Activated naive CD4-positive, alpha-beta T cell treated with anti-CD3 and anti-CD28 coated beads for 36 hours (primary cell): Measurements from ENCODE around the gene PI3. TPM values are rescaled to one million over a fixed set of nuclear protein-coding genes. Genes with fewer than 3 reads are reported as not detected.
A peak's percentile ranks its signal among the peaks of the same experiment; 100 is the strongest.
"Not testable (repeated sequence)": the region's sequence is repeated elsewhere in the genome, so short reads cannot be mapped to it uniquely, and the experiment has no call there.

Experiments used
- CTCF ChIA-PET: fragments of 350-600 bp; sonication (Branson Sonifier 250); formaldehyde crosslinking; loops from one replicate; lab custom pipeline; 2021; ENCODE audit warnings: antibody characterized with exemption; lab: Charles Lee
- DNase-seq: peaks from one replicate; pipeline ENCODE4 v3.0.0-alpha.2; 2020
- H3K27ac Mint-ChIP-seq: one replicate; pipeline ENCODE4 v1.8.0; 2021; ENCODE audit warnings: mild to moderate bottlenecking, mixed read lengths
- H3K27me3 Mint-ChIP-seq: one replicate; pipeline ENCODE4 v1.8.0; 2021; ENCODE audit warnings: low read depth, mixed read lengths
- H3K36me3 Mint-ChIP-seq: one replicate; pipeline ENCODE4 v1.8.0; 2021; ENCODE audit warnings: low read depth, mixed read lengths
- H3K4me1 Mint-ChIP-seq: one replicate; pipeline ENCODE4 v1.8.0; 2021; ENCODE audit warnings: low read depth, mixed read lengths
- H3K4me3 Mint-ChIP-seq: one replicate; pipeline ENCODE4 v1.8.0; 2021; ENCODE audit warnings: mild to moderate bottlenecking, moderate library complexity, mixed read lengths
- H3K9me3 Mint-ChIP-seq: one replicate; pipeline ENCODE4 v1.8.0; 2021; ENCODE audit warnings: mixed read lengths
- intact Hi-C: fragments of 100-400 bp; cut with micrococcal nuclease; formaldehyde crosslinking; loops from one replicate; pipeline ENCODE4 v1.15.1; 2023
- total RNA-seq, 2 experiments: library from RNA; stranded (reverse); gene quantifications; one replicate each; pipeline ENCODE4 v1.2.3, GENCODE V29; 2021

PI3 gene, protein sequence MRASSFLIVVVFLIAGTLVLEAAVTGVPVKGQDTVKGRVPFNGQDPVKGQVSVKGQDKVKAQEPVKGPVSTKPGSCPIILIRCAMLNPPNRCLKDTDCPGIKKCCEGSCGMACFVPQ
- not detected for total RNA-seq

DNA sequence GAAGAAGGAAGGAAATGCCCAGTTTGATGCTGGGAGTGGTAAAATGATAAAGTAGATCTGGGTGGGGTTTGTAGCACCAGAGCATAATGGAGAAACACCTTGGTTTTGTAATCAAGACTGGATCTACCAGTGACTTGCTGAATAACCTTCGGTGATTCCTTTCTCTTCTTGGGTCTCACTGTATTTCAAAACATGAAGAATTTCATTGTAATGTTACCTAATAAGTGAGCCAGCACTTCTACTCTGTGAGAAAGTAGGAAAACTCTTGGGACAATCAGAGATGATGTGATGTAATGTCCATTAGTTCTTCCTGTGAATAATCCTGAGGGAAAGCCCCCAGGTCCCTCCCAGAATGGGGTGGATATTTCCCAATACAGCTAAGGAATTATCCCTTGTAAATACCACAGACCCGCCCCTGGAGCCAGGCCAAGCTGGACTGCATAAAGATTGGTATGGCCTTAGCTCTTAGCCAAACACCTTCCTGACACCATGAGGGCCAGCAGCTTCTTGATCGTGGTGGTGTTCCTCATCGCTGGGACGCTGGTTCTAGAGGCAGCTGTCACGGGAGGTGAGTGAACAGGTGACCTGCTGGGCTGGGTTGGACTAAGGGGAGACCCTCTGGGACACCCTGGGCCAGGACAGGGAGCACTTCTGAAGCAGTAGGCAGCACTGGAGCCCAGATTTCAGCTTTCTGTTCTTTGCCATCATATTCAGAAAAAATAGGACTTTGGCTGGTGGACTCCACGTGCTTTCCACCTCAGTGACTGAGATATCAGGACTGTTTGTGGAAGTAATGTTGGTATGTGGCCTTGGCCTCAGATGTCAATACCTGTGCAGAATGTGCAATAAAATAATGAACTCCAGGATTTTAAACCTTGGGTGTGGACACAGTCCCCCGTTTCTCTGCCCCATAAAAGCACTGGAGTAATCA lies at the start of gene PI3:
Gene PI3 (plus strand): TSS at position 469 of the 931 bp plus-strand sequence. CDS start 21 bp downstream, at position 490.
- no peak for DNase-seq
- peaks cover 4% of the 10 kb centered on the region for H3K27me3 Mint-ChIP-seq
- no peaks in the 10 kb centered on the region for H3K36me3 Mint-ChIP-seq
- intact Hi-C loops = no loop called here
- H3K4me1 Mint-ChIP-seq = no peaks in the 10 kb centered on the region
- H3K9me3 Mint-ChIP-seq = no peaks in the 10 kb centered on the region
- H3K4me3 Mint-ChIP-seq = no peak within 1 kb of the TSS
- CTCF ChIA-PET = no interaction called here
- H3K27ac Mint-ChIP-seq = no peak within 1 kb of the TSS

DNA sequence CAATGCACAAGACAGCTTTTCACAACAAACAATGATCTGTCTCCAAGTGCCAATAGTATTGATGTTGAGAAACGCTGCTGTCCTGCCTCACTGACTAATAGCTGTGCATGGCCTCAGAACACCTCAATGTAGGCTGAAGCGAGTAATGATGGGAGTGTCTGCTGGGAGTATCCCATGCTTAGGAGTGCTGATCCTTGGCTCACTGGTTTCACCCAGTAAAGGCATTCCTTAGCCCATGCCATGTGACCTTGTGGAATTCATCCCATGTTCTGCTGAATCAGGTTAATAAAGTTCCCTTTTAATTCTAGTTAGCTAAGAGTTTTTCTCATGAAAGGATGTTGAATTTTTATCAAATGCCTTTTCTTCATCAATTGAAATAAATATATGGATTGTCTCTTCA lies 46.6 kb upstream of the PI3 start:
- Mint-ChIP-seq H3K27me3 (peaks cover 15% of the 10 kb centered on the region), H3K4me1 (no peaks in the 10 kb centered on the region), H3K27ac (no peak overlapping the region), H3K36me3 (no peaks in the 10 kb centered on the region), H3K9me3 (no peaks in the 10 kb centered on the region), H3K4me3 (no peak overlapping the region)
- no peak for DNase-seq
- CTCF ChIA-PET = no interaction called here
- intact Hi-C loops = no loop called here

DNA sequence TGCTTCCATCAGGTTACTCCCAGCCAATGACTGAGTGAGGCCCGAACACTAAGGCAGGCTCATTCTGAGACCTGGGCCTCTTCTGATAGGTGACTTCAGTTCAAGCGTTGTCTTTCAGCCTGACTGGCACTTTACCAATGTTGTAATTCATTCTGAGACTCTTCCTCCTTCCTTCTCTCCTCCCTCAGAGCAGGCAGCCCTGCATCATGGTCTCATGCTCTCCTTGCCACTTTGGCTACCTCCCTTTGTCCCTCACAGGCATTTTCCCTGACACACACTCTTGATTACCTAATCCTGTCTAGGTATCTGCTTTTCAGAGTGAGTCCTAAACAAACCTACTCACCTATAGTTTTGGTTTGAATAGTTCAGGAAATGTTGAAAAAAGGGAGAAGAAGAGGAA lies 37.8 kb upstream of the PI3 start:
- H3K27me3 Mint-ChIP-seq = peaks cover 8% of the 10 kb centered on the region
- no peaks in the 10 kb centered on the region for H3K4me1 Mint-ChIP-seq
- no peak overlapping the region for H3K27ac Mint-ChIP-seq
- H3K4me3 Mint-ChIP-seq = no peak overlapping the region
- H3K9me3 Mint-ChIP-seq = no peaks in the 10 kb centered on the region
- CTCF ChIA-PET = interaction anchor here (0.6 to 0.9 kb wide), 3 partner anchors 9 to 300 kb away, joined by 3 to 4 read pairs (median 3); no protein-coding TSS in a partner anchor
- intact Hi-C loops = loop anchor here (10.0 kb wide), 1 partner anchor 88 kb away; the partner anchor contains the start of gene SEMG2
- no peak for DNase-seq
- H3K36me3 Mint-ChIP-seq = no peaks in the 10 kb centered on the region

DNA sequence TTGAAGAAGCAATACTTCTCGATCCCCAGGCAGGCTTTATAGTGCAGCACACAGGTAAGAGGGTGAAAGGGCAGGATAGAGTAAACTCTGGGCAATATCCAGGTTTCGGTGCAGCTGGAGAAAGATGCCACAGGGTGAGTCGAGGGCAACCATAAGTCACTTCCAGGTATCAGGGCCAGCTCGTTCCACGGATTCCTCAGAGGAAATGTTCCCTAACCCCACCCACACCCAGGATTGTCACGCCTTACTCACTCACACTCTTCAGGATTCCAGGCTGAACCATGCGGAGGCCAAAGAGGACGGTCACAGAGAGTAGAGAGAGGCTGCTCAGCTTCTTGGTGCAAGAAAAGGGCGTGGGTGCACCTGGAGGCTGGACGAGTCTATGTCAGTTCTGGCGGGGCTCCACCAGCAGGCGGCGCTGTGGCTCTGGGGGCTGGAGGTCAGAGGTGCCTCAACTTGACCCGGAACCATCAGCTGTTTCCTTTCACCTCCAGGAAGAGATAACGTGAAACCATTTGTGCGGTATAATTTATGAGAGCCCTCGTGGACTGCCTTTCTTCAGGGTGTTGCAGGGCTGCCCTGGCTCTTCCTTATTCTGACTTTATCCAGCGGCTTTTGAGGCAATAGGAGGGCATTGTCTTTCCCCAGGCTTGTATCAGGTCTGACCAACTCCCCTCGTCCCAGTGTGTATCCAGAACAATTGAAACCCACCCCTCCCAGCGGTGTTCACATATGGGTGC lies 36.0 kb upstream of the PI3 start:
- intact Hi-C loops = loop anchor here (1.0 to 10.0 kb wide), 2 partner anchors 86 to 153 kb away; partner anchors contain the start of gene SEMG2
- CTCF ChIA-PET = interaction anchor here (0.6 to 4.5 kb wide), 20 partner anchors 9 to 632 kb away, joined by 3 to 62 read pairs (median 4); no protein-coding TSS in a partner anchor
- no peak overlapping the region for H3K27ac Mint-ChIP-seq
- no peaks in the 10 kb centered on the region for H3K36me3 Mint-ChIP-seq
- no peaks in the 10 kb centered on the region for H3K4me1 Mint-ChIP-seq
- peaks cover 7% of the 10 kb centered on the region for H3K27me3 Mint-ChIP-seq
- H3K9me3 Mint-ChIP-seq = no peaks in the 10 kb centered on the region
- DNase-seq = peak; percentile 88
- no peak overlapping the region for H3K4me3 Mint-ChIP-seq

DNA sequence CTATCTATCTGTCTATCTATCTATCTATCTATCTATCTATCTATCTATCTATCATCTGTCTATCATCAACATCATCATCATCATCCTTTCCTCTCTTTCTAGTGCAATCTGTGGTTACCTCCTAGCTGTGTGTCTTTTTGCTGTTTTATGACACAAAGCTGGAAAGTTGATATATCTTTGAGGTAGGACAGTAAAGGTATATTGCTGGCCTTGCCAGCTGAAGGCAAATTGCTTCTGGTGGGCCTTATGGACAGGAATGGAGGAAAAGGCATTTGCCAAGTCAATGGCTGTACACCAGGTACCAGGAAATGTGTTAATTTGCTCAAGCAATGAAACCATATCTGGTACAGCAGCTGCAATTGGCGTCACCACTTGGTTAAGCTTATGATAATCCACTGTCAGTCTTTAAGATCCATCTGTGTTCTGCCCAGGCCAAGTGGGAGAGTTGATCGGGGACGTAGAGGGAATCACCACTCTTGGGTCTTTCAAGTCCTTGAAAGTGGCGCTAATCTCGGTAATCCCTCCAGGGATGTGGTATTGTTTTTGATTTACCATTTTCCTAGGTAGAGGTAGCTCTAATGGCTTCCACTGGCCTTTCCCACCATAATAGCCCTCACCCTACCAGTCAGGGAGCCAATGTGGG lies 34.8 kb upstream of the PI3 start:
- CTCF ChIA-PET = interaction anchor here (0.7 to 4.5 kb wide), 14 partner anchors 10 to 172 kb away, joined by 3 to 62 read pairs (median 4); no protein-coding TSS in a partner anchor
- H3K27ac Mint-ChIP-seq = not testable (repeated sequence)

DNA sequence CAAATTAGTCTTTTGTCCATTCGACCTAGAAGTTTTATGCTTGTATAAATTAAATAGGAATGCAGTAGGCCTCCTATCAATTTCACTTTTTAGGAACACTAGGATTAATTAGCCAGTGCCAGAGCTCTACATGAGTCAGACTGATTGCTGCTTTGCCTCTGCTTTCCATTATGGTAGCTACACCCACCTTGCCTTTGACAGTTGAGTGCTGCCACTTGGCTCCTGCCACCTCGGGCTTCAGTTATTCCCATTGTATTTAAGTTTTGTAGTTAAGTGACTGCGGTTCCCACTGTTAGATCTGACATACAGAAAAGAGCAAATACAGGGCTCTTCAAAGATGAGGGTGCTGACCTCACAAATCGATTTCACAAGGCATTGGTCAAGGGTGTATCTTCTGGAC lies 33.9 kb upstream of the PI3 start:
- CTCF ChIA-PET = interaction anchor here (0.6 to 4.5 kb wide), 3 partner anchors 29 to 152 kb away, joined by 3 to 62 read pairs (median 4); no protein-coding TSS in a partner anchor
- intact Hi-C loops = no loop called here
- no peak overlapping the region for H3K4me3 Mint-ChIP-seq
- H3K9me3 Mint-ChIP-seq = no peaks in the 10 kb centered on the region
- H3K27ac Mint-ChIP-seq = no peak overlapping the region
- H3K36me3 Mint-ChIP-seq = no peaks in the 10 kb centered on the region
- no peak for DNase-seq
- H3K4me1 Mint-ChIP-seq = no peaks in the 10 kb centered on the region
- peaks cover 4% of the 10 kb centered on the region for H3K27me3 Mint-ChIP-seq

More for the DNA sequence above, 34.8 kb upstream of the PI3 start:
- not testable (repeated sequence) for H3K4me1 Mint-ChIP-seq, DNase-seq, H3K9me3 Mint-ChIP-seq, H3K36me3 Mint-ChIP-seq, H3K4me3 Mint-ChIP-seq, H3K27me3 Mint-ChIP-seq
- intact Hi-C loops = loop anchor here (10.0 kb wide), 1 partner anchor 85 kb away; the partner anchor contains the start of gene SEMG2

DNA sequence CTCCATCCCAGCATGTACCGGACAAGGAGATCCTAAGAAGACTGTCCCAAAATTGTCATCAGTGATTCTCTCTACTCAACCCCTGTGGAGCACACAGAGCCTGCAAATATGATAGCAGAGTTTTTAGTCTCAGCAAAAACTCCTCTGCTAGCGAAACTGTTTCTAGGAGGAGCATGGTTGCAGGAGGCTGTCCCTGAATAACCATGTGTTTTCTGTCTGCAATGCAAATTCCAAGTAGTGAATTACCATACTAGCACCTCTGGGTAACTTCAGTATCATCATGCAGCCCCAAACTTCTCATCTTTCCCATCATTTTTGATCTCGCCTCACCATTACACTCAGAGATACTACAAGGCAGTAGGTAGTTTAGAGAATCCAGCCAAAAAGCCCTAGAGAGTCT lies 25.6 kb upstream of the PI3 start:
- Mint-ChIP-seq H3K36me3 (no peaks in the 10 kb centered on the region), H3K4me1 (no peaks in the 10 kb centered on the region), H3K4me3 (no peak overlapping the region), H3K27ac (no peak overlapping the region), H3K9me3 (no peaks in the 10 kb centered on the region), H3K27me3 (peaks cover 15% of the 10 kb centered on the region)
- intact Hi-C loops = no loop called here
- DNase-seq = no peak
- CTCF ChIA-PET = interaction anchor here (2.2 kb wide), 1 partner anchor 10 kb away, joined by 7 read pairs; no protein-coding TSS in a partner anchor

DNA sequence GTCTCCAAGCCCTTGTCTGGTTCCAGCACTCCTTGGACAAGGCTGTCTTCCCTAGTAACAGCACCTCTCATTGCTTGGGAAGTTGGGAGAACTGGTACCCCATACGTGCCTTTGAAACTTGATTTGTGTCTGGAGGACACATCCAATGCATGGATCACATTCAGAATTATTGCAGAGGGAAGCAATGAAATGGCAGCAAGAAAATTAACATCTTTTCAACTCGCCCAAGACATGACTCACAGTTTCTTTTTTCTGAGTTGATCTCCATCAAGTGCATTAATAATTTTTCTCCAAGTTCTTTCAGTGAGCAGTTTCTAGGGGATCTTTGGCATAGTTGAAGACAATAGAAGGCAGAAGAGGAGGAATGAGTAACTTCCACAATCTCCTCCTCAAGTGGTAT lies 22.3 kb upstream of the PI3 start:
- intact Hi-C loops = no loop called here
- Mint-ChIP-seq H3K4me3 (no peak overlapping the region), H3K27ac (no peak overlapping the region), H3K9me3 (no peaks in the 10 kb centered on the region), H3K27me3 (peaks cover 20% of the 10 kb centered on the region), H3K36me3 (no peaks in the 10 kb centered on the region), H3K4me1 (no peaks in the 10 kb centered on the region)
- CTCF ChIA-PET = interaction anchor here (1.1 kb wide), 1 partner anchor 12 kb away, joined by 3 read pairs; no protein-coding TSS in a partner anchor
- no peak for DNase-seq

DNA sequence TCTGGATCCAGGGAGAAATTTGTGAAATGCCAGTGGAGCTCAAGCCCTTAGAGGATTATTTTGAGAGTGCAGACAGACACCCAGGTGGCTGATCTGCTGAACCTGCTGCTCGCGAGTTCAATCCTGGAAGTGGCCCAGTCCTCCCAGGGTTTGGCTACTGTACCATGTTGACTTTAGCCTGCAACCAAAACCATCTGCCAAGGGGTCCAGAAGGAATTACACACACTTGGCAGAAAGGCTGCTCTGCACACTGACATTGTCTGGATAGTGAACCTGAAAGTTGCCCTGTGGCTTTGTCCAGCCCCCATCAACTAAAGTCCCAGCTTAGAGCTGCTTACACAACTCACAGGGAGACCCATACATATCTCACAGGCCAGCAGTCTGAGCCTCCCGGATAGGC lies 21.6 kb upstream of the PI3 start:
- H3K27me3 Mint-ChIP-seq = peaks cover 18% of the 10 kb centered on the region
- H3K4me3 Mint-ChIP-seq = no peak overlapping the region
- intact Hi-C loops = no loop called here
- H3K4me1 Mint-ChIP-seq = no peaks in the 10 kb centered on the region
- no peaks in the 10 kb centered on the region for H3K36me3 Mint-ChIP-seq
- no peak overlapping the region for H3K27ac Mint-ChIP-seq
- CTCF ChIA-PET = interaction anchor here (0.6 to 1.1 kb wide), 3 partner anchors 11 to 139 kb away, joined by 3 to 4 read pairs (median 3); no protein-coding TSS in a partner anchor
- H3K9me3 Mint-ChIP-seq = peaks cover 1% of the 10 kb centered on the region
- DNase-seq = no peak

DNA sequence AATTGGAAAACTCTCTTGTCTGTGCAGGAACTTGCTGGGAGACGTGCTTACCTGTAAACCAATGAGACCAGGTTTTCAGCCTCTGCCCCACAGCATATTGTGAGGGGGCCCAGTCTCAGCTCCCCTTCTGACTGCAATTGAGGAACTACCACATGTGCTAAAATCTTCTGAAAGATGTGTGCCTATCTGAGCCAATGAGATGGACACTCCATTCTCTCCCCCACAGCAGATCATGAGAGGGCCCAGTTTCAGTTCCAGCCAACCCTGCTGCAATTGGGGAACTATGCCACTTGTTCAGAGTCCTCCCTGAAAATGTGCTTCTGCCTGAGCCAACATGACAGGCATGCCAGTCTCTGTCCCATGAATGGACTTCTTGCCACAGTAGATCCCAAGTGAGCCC lies 20.9 kb upstream of the PI3 start:
- Mint-ChIP-seq H3K36me3 (no peaks in the 10 kb centered on the region), H3K4me1 (no peaks in the 10 kb centered on the region), H3K27ac (no peak overlapping the region), H3K27me3 (peaks cover 17% of the 10 kb centered on the region), H3K4me3 (no peak overlapping the region), H3K9me3 (peaks cover 7% of the 10 kb centered on the region)
- intact Hi-C loops = no loop called here
- DNase-seq = no peak
- CTCF ChIA-PET = interaction anchor here (0.8 to 1.1 kb wide), 2 partner anchors 10 to 138 kb away, joined by 3 to 4 read pairs; no protein-coding TSS in a partner anchor

DNA sequence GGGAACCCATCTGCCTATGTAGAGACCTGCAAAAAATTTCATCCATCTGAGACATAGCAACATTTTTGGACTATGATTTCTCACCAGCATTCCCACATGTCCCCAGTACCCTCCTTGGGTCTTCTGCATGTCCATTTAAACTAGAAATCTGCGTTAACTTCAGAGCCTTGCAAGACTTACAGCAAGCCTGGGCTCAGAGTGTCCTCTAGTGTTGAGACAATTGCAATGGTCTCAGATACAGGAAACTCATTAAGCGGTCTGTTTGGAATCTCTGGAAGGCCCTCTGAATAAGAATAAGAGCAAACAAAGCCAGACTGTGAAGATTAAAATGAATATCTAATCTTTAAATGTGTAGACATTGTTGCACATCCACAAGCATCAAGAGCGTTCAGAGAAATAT lies 20.5 kb upstream of the PI3 start:
- intact Hi-C loops = no loop called here
- DNase-seq = no peak
- Mint-ChIP-seq H3K4me3 (no peak overlapping the region), H3K36me3 (no peaks in the 10 kb centered on the region), H3K27me3 (peaks cover 18% of the 10 kb centered on the region), H3K27ac (no peak overlapping the region), H3K9me3 (peaks cover 12% of the 10 kb centered on the region), H3K4me1 (no peaks in the 10 kb centered on the region)
- CTCF ChIA-PET = no interaction called here
